22Rv1 (cell line): ENCODE data around the gene PACRG.

Experiments used
- ZFX ChIP-seq: fragments of 450-650 bp; IDR thresholded peaks from 2 replicates; pipeline ENCODE4 v1.6.1; 2017; ENCODE audit warnings: antibody characterized with exemption, borderline replicate concordance
- TF ChIP-seq, protein P1 (sequence below): fragments of 450-650 bp; IDR thresholded peaks from 2 replicates; pipeline ENCODE4 v1.5.1; 2017; ENCODE audit warnings: mild to moderate bottlenecking

DNA sequence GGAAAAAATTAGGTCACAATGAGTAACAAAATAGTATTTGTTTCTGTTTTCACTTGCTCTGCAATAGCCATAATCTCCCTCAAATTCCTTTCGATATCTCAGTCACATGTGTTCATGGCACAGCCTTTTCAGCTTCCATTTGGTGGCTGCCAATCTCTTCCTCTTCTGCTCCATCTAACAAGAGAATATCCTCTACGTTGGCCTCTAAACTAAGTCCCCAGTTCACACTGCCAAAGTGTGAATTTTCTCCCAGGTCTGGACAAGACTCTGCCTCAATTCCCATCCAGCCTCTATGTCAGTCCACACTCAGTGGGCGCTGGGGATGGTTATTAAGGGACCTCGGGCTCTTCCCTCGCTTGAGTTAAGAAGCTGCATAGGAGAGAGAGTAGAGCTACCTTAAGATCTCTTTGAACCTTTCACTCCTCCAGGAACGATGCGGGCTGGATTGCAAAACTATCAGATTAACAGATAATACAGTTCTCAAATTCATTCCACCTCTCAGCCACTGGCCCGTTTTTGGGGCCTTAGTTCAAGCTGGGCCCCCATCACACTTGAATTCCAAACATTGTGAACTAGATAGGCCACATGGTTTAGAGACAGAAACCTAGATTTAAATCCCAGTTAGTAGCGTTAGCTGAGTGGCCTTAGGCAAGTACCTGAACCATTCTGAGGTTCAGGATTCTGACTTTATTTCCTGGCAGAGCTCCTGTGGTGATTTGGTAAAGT is 436.6 kb downstream of the PACRG start:
- TF ChIP-seq, protein P1, sequence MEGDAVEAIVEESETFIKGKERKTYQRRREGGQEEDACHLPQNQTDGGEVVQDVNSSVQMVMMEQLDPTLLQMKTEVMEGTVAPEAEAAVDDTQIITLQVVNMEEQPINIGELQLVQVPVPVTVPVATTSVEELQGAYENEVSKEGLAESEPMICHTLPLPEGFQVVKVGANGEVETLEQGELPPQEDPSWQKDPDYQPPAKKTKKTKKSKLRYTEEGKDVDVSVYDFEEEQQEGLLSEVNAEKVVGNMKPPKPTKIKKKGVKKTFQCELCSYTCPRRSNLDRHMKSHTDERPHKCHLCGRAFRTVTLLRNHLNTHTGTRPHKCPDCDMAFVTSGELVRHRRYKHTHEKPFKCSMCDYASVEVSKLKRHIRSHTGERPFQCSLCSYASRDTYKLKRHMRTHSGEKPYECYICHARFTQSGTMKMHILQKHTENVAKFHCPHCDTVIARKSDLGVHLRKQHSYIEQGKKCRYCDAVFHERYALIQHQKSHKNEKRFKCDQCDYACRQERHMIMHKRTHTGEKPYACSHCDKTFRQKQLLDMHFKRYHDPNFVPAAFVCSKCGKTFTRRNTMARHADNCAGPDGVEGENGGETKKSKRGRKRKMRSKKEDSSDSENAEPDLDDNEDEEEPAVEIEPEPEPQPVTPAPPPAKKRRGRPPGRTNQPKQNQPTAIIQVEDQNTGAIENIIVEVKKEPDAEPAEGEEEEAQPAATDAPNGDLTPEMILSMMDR: no peak
- TF ChIP-seq ZFX: no peak
